K562 (cell line): ENCODE data around the gene FANCD2. TPM values are rescaled to one million over a fixed set of nuclear protein-coding genes. Genes with fewer than 3 reads are reported as not detected.

Experiments used
- FOXP4 ChIP-seq: sonication (generic); formaldehyde crosslinking; IDR thresholded peaks from 2 replicates; pipeline ENCODE4 v1.8.0; 2022; ENCODE audit warnings: mild to moderate bottlenecking, missing genetic modification reagents, borderline replicate concordance
- GABPB2 ChIP-seq: fragments of 250-450 bp; sonication (Bioruptor Pico); conservative IDR thresholded peaks from 2 replicates; pipeline ENCODE4 v1.5.1; 2021; ENCODE audit warnings: mild to moderate bottlenecking
- PCBP2 ChIP-seq: fragments of 200-400 bp; formaldehyde crosslinking; IDR thresholded peaks from 2 replicates; pipeline ENCODE4 v1.6.1; 2018; ENCODE audit warnings: low read length, low read depth, mild to moderate bottlenecking, moderate library complexity; ENCODE audit not compliant: poor library complexity, severe bottlenecking
- ZBTB40 ChIP-seq, 2 experiments: fragments of 450-650 bp in 1 of 2; sonication (generic) in 1 of 2; formaldehyde crosslinking in 1 of 2; IDR thresholded peaks; 2 replicates each; pipeline versions ENCODE4 v1.7.1 to v1.9.0; 2016 to 2022; ENCODE audit warnings: inconsistent platforms in 1 of 2, mild to moderate bottlenecking in 1 of 2, missing genetic modification reagents in 1 of 2
- ZC3H4 ChIP-seq: sonication (generic); formaldehyde crosslinking; IDR thresholded peaks from 2 replicates; pipeline ENCODE4 v1.9.0; 2021; ENCODE audit warnings: missing genetic modification reagents, borderline replicate concordance
- ZNF518B ChIP-seq: fragments of 250-450 bp; sonication (Bioruptor Pico); IDR thresholded peaks from 2 replicates; pipeline ENCODE4 v1.5.0; 2021; ENCODE audit warnings: mild to moderate bottlenecking, moderate library complexity
- ZNF778 ChIP-seq: fragments of 450-650 bp; formaldehyde crosslinking; IDR thresholded peaks from 2 replicates; pipeline ENCODE4 v1.4.0; 2020; ENCODE audit warnings: mild to moderate bottlenecking, moderate library complexity
- polyA plus RNA-seq, 8 experiments: library from polyadenylated mRNA; depleted of rRNA in 4 of 8; stranded (reverse) in 5 of 8; unstranded in 3 of 8; fragments of >200 nt; fragmentation: Nextera tagmentation in 2 of 8; fragmentation: Illumina TruSeq in 1 of 8; extraction: Ambion mirVana in 2 of 8; extraction: Trizol in 1 of 8; gene quantifications; 2 replicates each; pipeline versions ENCODE4 v1.2.1 to v1.2.3, GENCODE V29; 2011 to 2014; ENCODE audit warnings: inconsistent platforms in 1 of 8, missing spikeins in 1 of 8
- total RNA-seq, 7 experiments: library from RNA; depleted of rRNA in 6 of 7; stranded (reverse); fragments of >200 nt in 6 of 7; fragmentation: Illumina TruSeq in 2 of 7; extraction: Trizol in 2 of 7; gene quantifications; 2 replicates each; pipeline versions ENCODE4 v1.2.1 to v1.2.3, GENCODE V29; 2011 to 2021; ENCODE audit warnings: low replicate concordance in 1 of 7

Gene FANCD2
- total and polyA plus RNA-seq, 9 of the 15 experiments (the other 6 are each of a cell fraction or from before 2014, with no cell fraction given): 59.4 to 137 (median 96.1) TPM

- TF ChIP-seq ZBTB40 (IDR thresholded peaks at IDR 0.05) (peak; percentile 91), ZBTB40 (CRISPR knock-in tag; IDR thresholded peaks at IDR 0.05) (no peak), ZNF778 (CRISPR knock-in tag) (no peak), FOXP4 (peak; percentile 95), ZNF518B (CRISPR knock-in tag) (no peak), PCBP2 (no peak), GABPB2 (CRISPR knock-in tag) (no peak), ZC3H4 (CRISPR knock-in tag) (no peak)
Observed at GRCh38 chr3:10026084-10026890, at the start of gene FANCD2 (continued).
